Adipocyte (in vitro differentiated cells): ENCODE measurements around the gene PARP16.

ENCODE experiments used
- DNase-seq: peaks from one replicate; pipeline ENCODE4 v3.0.0-alpha.2; 2015; ENCODE audit warnings: low read depth
- H3K27me3 ChIP-seq: replicated peaks from 2 replicates; pipeline ENCODE4 v1.7.0; 2013; ENCODE audit warnings: mild to moderate bottlenecking, low read length, moderate library complexity; ENCODE audit not compliant: control insufficient read depth, insufficient read depth
- H3K36me3 ChIP-seq: 2 replicates; pipeline ENCODE4 v1.7.0; 2013; ENCODE audit warnings: low read length, mild to moderate bottlenecking, moderate library complexity; ENCODE audit not compliant: control insufficient read depth, insufficient read depth, severe bottlenecking
- H3K4me1 ChIP-seq: 2 replicates; pipeline ENCODE4 v1.7.0; 2013; ENCODE audit warnings: mild to moderate bottlenecking, low read length, moderate library complexity; ENCODE audit not compliant: control insufficient read depth, insufficient read depth
- H3K4me3 ChIP-seq: 2 replicates; pipeline ENCODE4 v1.7.0; 2013; ENCODE audit warnings: mild to moderate bottlenecking, low read length, moderate library complexity
- H3K9ac ChIP-seq: 2 replicates; pipeline ENCODE4 v1.7.0; 2013; ENCODE audit warnings: mild to moderate bottlenecking, low read length, moderate library complexity
- H3K9me3 ChIP-seq: 2 replicates; pipeline ENCODE4 v1.7.0; 2013; ENCODE audit warnings: mild to moderate bottlenecking, low read length, moderate library complexity; ENCODE audit not compliant: control insufficient read depth

Gene PARP16

GRCh38 chr15:65329288-65329983, 42.8 kb upstream of the PARP16 start:
- Histone ChIP-seq H3K36me3 (no peaks in the 10 kb centered on the region), H3K9ac (no peak overlapping the region), H3K27me3 (peaks cover 39% of the 10 kb centered on the region), H3K4me3 (no peak overlapping the region), H3K4me1 (no peaks in the 10 kb centered on the region), H3K9me3 (no peaks in the 10 kb centered on the region)
- no peak for DNase-seq

- Histone ChIP-seq H3K9ac (no peak overlapping the region), H3K4me1 (no peaks in the 10 kb centered on the region), H3K36me3 (no peaks in the 10 kb centered on the region), H3K9me3 (no peaks in the 10 kb centered on the region), H3K27me3 (peaks cover 39% of the 10 kb centered on the region), H3K4me3 (no peak overlapping the region)
- DNase-seq = no peak
These were observed 42.0 kb upstream of the PARP16 start for GRCh38 chr15:65328506-65329287.

GRCh38 chr15:65327651-65328393, 41.1 kb upstream of the PARP16 start:
- H3K4me1 ChIP-seq = no peaks in the 10 kb centered on the region
- no peak overlapping the region for H3K9ac ChIP-seq
- DNase-seq = no peak
- no peaks in the 10 kb centered on the region for H3K36me3 ChIP-seq
- H3K4me3 ChIP-seq = no peak overlapping the region
- no peaks in the 10 kb centered on the region for H3K9me3 ChIP-seq
- peaks cover 41% of the 10 kb centered on the region for H3K27me3 ChIP-seq

GRCh38 chr15:65326818-65327217, 40.1 kb upstream of the PARP16 start:
- no peak overlapping the region for H3K4me3 ChIP-seq
- no peak overlapping the region for H3K9ac ChIP-seq
- H3K4me1 ChIP-seq = no peaks in the 10 kb centered on the region
- no peaks in the 10 kb centered on the region for H3K9me3 ChIP-seq
- no peak for DNase-seq
- H3K36me3 ChIP-seq = no peaks in the 10 kb centered on the region
- H3K27me3 ChIP-seq = peaks cover 43% of the 10 kb centered on the region

GRCh38 chr15:65326117-65326526, 39.4 kb upstream of the PARP16 start:
- H3K4me3 ChIP-seq = no peak overlapping the region
- H3K36me3 ChIP-seq = no peaks in the 10 kb centered on the region
- no peak for DNase-seq
- no peak overlapping the region for H3K9ac ChIP-seq
- H3K9me3 ChIP-seq = no peaks in the 10 kb centered on the region
- peaks cover 43% of the 10 kb centered on the region for H3K27me3 ChIP-seq
- no peaks in the 10 kb centered on the region for H3K4me1 ChIP-seq

- H3K4me1 ChIP-seq = no peaks in the 10 kb centered on the region
- H3K4me3 ChIP-seq = no peak overlapping the region
- H3K36me3 ChIP-seq = no peaks in the 10 kb centered on the region
- DNase-seq = peak; percentile 57
- H3K9me3 ChIP-seq = no peaks in the 10 kb centered on the region
- no peak overlapping the region for H3K9ac ChIP-seq
- peaks cover 30% of the 10 kb centered on the region for H3K27me3 ChIP-seq
These were observed 36.4 kb upstream of the PARP16 start for GRCh38 chr15:65323071-65323511.

DNA sequence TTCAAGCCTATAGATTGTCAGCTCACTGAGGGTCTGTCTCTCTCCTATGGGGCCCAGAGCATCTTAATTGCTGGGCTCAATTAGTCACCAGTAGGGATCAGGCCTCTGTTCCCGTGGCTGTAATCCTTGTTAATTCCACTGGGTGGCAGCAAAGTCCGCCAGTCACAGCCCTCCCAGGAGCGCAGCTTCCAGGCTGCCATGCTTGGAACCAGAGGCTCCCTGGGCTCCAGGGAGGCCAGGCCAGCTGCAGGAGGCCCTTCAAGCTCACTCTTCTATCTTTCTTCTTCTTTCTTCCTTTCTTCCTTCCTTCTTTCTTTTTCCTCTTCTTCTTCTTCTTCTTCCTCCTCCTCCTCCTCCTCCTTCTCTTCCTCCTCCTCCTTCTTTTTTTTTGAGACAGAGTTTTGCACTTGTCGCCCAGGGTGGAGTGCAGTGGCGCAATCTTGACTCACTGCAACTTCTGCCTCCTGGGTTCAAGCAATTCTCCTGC, 32.2 kb upstream of the PARP16 start:
- no peaks in the 10 kb centered on the region for H3K9me3 ChIP-seq
- H3K4me1 ChIP-seq = no peaks in the 10 kb centered on the region
- H3K27me3 ChIP-seq = peaks cover 31% of the 10 kb centered on the region
- no peaks in the 10 kb centered on the region for H3K36me3 ChIP-seq
- H3K4me3 ChIP-seq = no peak overlapping the region
- DNase-seq = peak; percentile 91
- H3K9ac ChIP-seq = no peak overlapping the region

- H3K36me3 ChIP-seq = no peaks in the 10 kb centered on the region
- H3K9ac ChIP-seq = no peak overlapping the region
- DNase-seq = no peak
- H3K4me3 ChIP-seq = no peak overlapping the region
- peaks cover 23% of the 10 kb centered on the region for H3K4me1 ChIP-seq
- no peaks in the 10 kb centered on the region for H3K9me3 ChIP-seq
- peaks cover 7% of the 10 kb centered on the region for H3K27me3 ChIP-seq
These were observed 25.8 kb upstream of the PARP16 start for GRCh38 chr15:65312400-65312916.

- H3K9me3 ChIP-seq = no peaks in the 10 kb centered on the region
- peaks cover 7% of the 10 kb centered on the region for H3K27me3 ChIP-seq
- H3K36me3 ChIP-seq = no peaks in the 10 kb centered on the region
- H3K4me1 ChIP-seq = peaks cover 23% of the 10 kb centered on the region
- no peak overlapping the region for H3K4me3 ChIP-seq
- no peak for DNase-seq
- H3K9ac ChIP-seq = no peak overlapping the region
These were observed 25.1 kb upstream of the PARP16 start for GRCh38 chr15:65311760-65312159.

DNA sequence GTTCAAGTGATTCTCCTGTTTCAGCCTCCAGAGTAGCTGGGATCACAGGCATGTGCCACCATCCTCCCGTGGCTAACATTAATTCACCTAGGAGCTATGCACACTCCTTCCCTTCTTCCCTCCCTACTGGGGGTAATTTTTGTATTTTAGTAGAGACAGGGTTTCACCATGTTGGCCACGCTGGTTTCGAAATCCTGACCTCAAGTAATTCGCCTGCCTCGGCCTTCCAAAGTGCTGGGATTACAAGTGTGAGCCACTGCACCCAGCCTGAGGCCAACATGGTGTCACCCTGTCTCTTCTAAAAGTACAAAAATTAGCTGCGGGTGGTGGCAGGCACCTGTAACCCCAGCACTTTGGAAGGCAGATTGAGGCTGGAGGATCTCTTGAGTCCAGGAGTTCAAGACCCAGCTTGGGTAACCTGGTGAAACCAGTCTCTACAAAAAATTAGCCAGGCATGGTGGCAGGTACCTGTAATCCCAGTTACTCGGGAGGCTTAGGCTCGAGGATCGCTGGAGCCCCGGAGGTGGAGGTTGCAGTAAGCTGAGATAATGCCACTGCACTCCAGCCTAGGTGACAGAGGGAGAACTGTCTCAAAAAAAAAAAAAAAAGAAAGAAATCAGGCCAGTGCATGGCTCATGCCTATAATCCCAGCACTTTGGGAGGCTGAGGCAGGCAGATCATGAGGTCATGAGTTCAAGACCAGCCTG, 23.9 kb upstream of the PARP16 start:
- H3K4me1 ChIP-seq = peaks cover 23% of the 10 kb centered on the region
- no peak overlapping the region for H3K4me3 ChIP-seq
- no peaks in the 10 kb centered on the region for H3K36me3 ChIP-seq
- H3K27me3 ChIP-seq = peaks cover 4% of the 10 kb centered on the region
- peak overlapping the region; percentile 33 for H3K9ac ChIP-seq
- no peaks in the 10 kb centered on the region for H3K9me3 ChIP-seq
- peak; percentile 70 for DNase-seq
